ENCODE measurements around the gene TSC2. TPM values are rescaled to one million over a fixed set of nuclear protein-coding genes. Genes with fewer than 3 reads are reported as not detected.

Gene TSC2
- total RNA-seq, 1 experiment from 2014 or later: 109 TPM

DNA sequence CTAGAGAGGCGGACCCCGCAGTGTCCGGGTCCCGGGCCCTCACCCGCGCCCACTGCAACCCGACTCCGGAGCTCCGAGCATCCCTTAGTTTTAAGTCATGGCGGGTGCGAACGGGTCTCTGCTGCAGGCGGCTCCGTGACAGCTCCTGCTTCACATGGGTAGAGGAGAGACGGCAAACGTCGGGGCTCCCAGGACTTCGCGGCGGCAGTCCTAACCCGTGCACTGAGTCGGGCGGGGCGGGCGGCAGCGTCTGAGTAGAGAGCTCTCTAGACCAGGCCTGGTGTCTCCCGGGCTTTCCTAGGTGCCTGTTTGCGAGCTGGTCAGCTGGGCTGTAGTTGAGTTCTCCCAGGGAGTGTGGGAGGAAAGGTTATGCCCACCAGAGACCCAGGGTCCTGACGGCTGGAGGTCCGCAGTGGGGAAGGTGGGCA lies 345 bp downstream of the TSC2 start:
- Mint-ChIP-seq H3K27me3 (ENCODE audit: insufficient read depth, unreplicated experiment) (no peaks in the 10 kb centered on the region), H3K4me1 (ENCODE audit: low read depth, unreplicated experiment) (peaks cover 6% of the 10 kb centered on the region), H3K4me3 (ENCODE audit: unreplicated experiment) (peak overlapping the region; percentile 89), H3K9me3 (ENCODE audit: unreplicated experiment) (no peaks in the 10 kb centered on the region), H3K27ac (ENCODE audit: unreplicated experiment) (peak overlapping the region; percentile 22), H3K36me3 (ENCODE audit: insufficient read depth, unreplicated experiment) (no peaks in the 10 kb centered on the region)
- Histone ChIP-seq H3K27me3 (replicated peaks; ENCODE audit: control insufficient read depth, insufficient read depth, low read length) (no peaks in the 10 kb centered on the region), H3K9me3 (no peaks in the 10 kb centered on the region), H3K36me3 (ENCODE audit: control insufficient read depth, insufficient read depth, low read length) (no peaks in the 10 kb centered on the region), H3K4me1 (no peaks in the 10 kb centered on the region), H3K4me3 (ENCODE audit: low read depth, low read length) (peak overlapping the region; percentile 90)
- CTCF ChIA-PET: interaction anchor here (0.6 to 1.8 kb wide), 7 partner anchors 8 to 542 kb away, joined by 3 to 18 read pairs (median 4); partner anchors contain the start of gene TRAF7
- no peak for DNase-seq
- intact Hi-C loops (cut with micrococcal nuclease; ENCODE audit: unreplicated experiment): no loop called here
- no peak for TF ChIP-seq CTCF (IDR thresholded peaks at IDR 0.05; ENCODE audit: insufficient read depth in 1 of 2, low read depth in 1 of 2, low read length in 1 of 2, severe bottlenecking in 1 of 2, unreplicated experiment in 1 of 2)
- POLR2A ChIA-PET: interaction anchor here (0.7 to 1.6 kb wide), 4 partner anchors 28 to 203 kb away, joined by 3 to 6 read pairs (median 4); partner anchors contain the start of genes ECI1, NPW, RPS2 and TRAF7
- BruUV-seq (replicated peaks): no TSS peak

DNA sequence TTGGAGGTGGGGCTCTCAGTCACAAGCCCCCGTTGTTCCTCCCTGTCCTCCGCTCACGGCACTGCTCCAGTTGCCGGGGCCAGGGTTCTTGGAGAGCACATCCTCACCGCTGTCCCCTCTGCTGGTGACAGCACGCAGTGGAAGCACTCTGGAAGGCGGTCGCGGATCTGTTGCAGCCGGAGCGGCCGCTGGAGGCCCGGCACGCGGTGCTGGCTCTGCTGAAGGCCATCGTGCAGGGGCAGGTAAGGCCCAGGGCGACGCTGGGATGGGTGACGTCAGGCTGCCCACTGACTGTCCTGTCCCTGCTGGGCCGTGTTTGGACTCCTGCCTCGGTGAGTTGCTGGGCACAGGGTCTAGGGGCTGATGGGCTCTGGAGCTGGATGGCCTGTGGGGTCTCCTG lies 5.4 kb downstream of the TSC2 start:
- Histone ChIP-seq H3K4me1 (no peaks in the 10 kb centered on the region), H3K9me3 (no peaks in the 10 kb centered on the region), H3K4me3 (ENCODE audit: low read depth, low read length) (no peak overlapping the region), H3K36me3 (ENCODE audit: control insufficient read depth, insufficient read depth, low read length) (no peaks in the 10 kb centered on the region), H3K27me3 (replicated peaks; ENCODE audit: control insufficient read depth, insufficient read depth, low read length) (no peaks in the 10 kb centered on the region)
- Mint-ChIP-seq H3K27me3 (ENCODE audit: insufficient read depth, unreplicated experiment) (no peaks in the 10 kb centered on the region), H3K4me1 (ENCODE audit: low read depth, unreplicated experiment) (no peaks in the 10 kb centered on the region), H3K27ac (ENCODE audit: unreplicated experiment) (no peak overlapping the region), H3K4me3 (ENCODE audit: unreplicated experiment) (no peak overlapping the region), H3K36me3 (ENCODE audit: insufficient read depth, unreplicated experiment) (peaks cover 10% of the 10 kb centered on the region), H3K9me3 (ENCODE audit: unreplicated experiment) (no peaks in the 10 kb centered on the region)
- intact Hi-C loops (cut with micrococcal nuclease; ENCODE audit: unreplicated experiment): no loop called here
- ChIA-PET POLR2A (no interaction called here), CTCF (no interaction called here)
- no TSS peak for BruUV-seq (replicated peaks)
- TF ChIP-seq CTCF (IDR thresholded peaks at IDR 0.05; ENCODE audit: insufficient read depth in 1 of 2, low read depth in 1 of 2, low read length in 1 of 2, severe bottlenecking in 1 of 2, unreplicated experiment in 1 of 2): no peak
- DNase-seq: no peak

GRCh38 chr16:2053897-2054296 lies 6.1 kb downstream of the TSC2 start:
- BruUV-seq (replicated peaks): no TSS peak

More at GRCh38 chr16:2053897-2054296, 6.1 kb downstream of the TSC2 start:
- no peak overlapping the region for H3K4me3 ChIP-seq (ENCODE audit: low read depth, low read length)
- no peaks in the 10 kb centered on the region for H3K9me3 ChIP-seq
- Mint-ChIP-seq H3K4me3 (ENCODE audit: unreplicated experiment) (no peak overlapping the region), H3K27me3 (ENCODE audit: insufficient read depth, unreplicated experiment) (no peaks in the 10 kb centered on the region), H3K36me3 (ENCODE audit: insufficient read depth, unreplicated experiment) (peaks cover 16% of the 10 kb centered on the region), H3K4me1 (ENCODE audit: low read depth, unreplicated experiment) (no peaks in the 10 kb centered on the region), H3K9me3 (ENCODE audit: unreplicated experiment) (no peaks in the 10 kb centered on the region), H3K27ac (ENCODE audit: unreplicated experiment) (no peak overlapping the region)
- intact Hi-C loops (cut with micrococcal nuclease; ENCODE audit: unreplicated experiment): no loop called here
- DNase-seq: no peak
- POLR2A ChIA-PET: no interaction called here
- no peak for TF ChIP-seq CTCF (IDR thresholded peaks at IDR 0.05; ENCODE audit: insufficient read depth in 1 of 2, low read depth in 1 of 2, low read length in 1 of 2, severe bottlenecking in 1 of 2, unreplicated experiment in 1 of 2)
- no peaks in the 10 kb centered on the region for H3K27me3 ChIP-seq (replicated peaks; ENCODE audit: control insufficient read depth, insufficient read depth, low read length)
- no peaks in the 10 kb centered on the region for H3K4me1 ChIP-seq
- CTCF ChIA-PET: no interaction called here
- no peaks in the 10 kb centered on the region for H3K36me3 ChIP-seq (ENCODE audit: control insufficient read depth, insufficient read depth, low read length)
